H4 (cell line): ENCODE measurements around the gene PM20D1. TPM values are rescaled to one million over a fixed set of nuclear protein-coding genes. Genes with fewer than 3 reads are reported as not detected.
"Not testable (repeated sequence)": the region's sequence is repeated elsewhere in the genome, so short reads cannot be mapped to it uniquely, and the experiment has no call there.

Experiments used
- DNase-seq: peaks from one replicate; pipeline ENCODE4 v3.0.0-alpha.2; 2015; ENCODE audit warnings: low spot score
- total RNA-seq: library from RNA; depleted of rRNA; stranded (reverse); fragments of >200 nt; shearing (Covaris generic); gene quantifications from 2 replicates; pipeline ENCODE4 v1.2.3, GENCODE V29; 2014; rRNA removed

Gene PM20D1
- not detected in 2 replicates for total RNA-seq

GRCh38 chr1:205849619-205850355, at the start of gene PM20D1:
Gene PM20D1, minus strand, starts transcription at chr1:205850132. Its CDS starts 60 bp downstream, at chr1:205850072.
- no peak for DNase-seq

- no peak for DNase-seq
Measured at GRCh38 chr1:205896351-205896750, 46.4 kb upstream of the PM20D1 start.

- DNase-seq = not testable (repeated sequence)
Measured at GRCh38 chr1:205894119-205894518, 44.2 kb upstream of the PM20D1 start.

- not testable (repeated sequence) for DNase-seq
Measured at GRCh38 chr1:205892175-205892574, 42.2 kb upstream of the PM20D1 start.

GRCh38 chr1:205891481-205891880, 41.5 kb upstream of the PM20D1 start:
- not testable (repeated sequence) for DNase-seq

- not testable (repeated sequence) for DNase-seq
Measured at GRCh38 chr1:205890631-205891030, 40.7 kb upstream of the PM20D1 start.

GRCh38 chr1:205889706-205890105, 39.8 kb upstream of the PM20D1 start:
- DNase-seq = peak; percentile 54

- DNase-seq = not testable (repeated sequence)
Measured at GRCh38 chr1:205889006-205889405, 39.1 kb upstream of the PM20D1 start.

GRCh38 chr1:205883792-205884191, 33.9 kb upstream of the PM20D1 start:
- DNase-seq = no peak

GRCh38 chr1:205880923-205881322, 31.0 kb upstream of the PM20D1 start:
- no peak for DNase-seq

GRCh38 chr1:205879974-205880373, 30.0 kb upstream of the PM20D1 start:
- DNase-seq = no peak

GRCh38 chr1:205878026-205878425, 28.1 kb upstream of the PM20D1 start:
- DNase-seq = no peak

- DNase-seq = not testable (repeated sequence)
Measured at GRCh38 chr1:205873148-205873547, 23.2 kb upstream of the PM20D1 start.

- no peak for DNase-seq
Measured at GRCh38 chr1:205870236-205870635, 20.3 kb upstream of the PM20D1 start.

GRCh38 chr1:205861540-205861939, 11.6 kb upstream of the PM20D1 start:
- DNase-seq = no peak

- DNase-seq = no peak
Measured at GRCh38 chr1:205858141-205858961, 8.4 kb upstream of the PM20D1 start.

GRCh38 chr1:205857501-205857900, 7.6 kb upstream of the PM20D1 start:
- DNase-seq = not testable (repeated sequence)

- DNase-seq = no peak
Measured at GRCh38 chr1:205856433-205856832, 6.5 kb upstream of the PM20D1 start.

GRCh38 chr1:205852969-205853368, 3.0 kb upstream of the PM20D1 start:
- no peak for DNase-seq

GRCh38 chr1:205851993-205852392, 2.1 kb upstream of the PM20D1 start:
- DNase-seq = no peak

- DNase-seq = no peak
Measured at GRCh38 chr1:205843036-205843859, 6.7 kb downstream of the PM20D1 start.

GRCh38 chr1:205842229-205842628, 7.7 kb downstream of the PM20D1 start:
- DNase-seq = no peak
